HG02610 (cell line): ENCODE measurements around the gene RAG2.

Experiments used
- ATAC-seq: cut with Tn5 transposase; IDR thresholded peaks from one replicate; pipeline ENCODE4 v1.9.1; 2021; ENCODE audit warnings: mild to moderate bottlenecking, moderate library complexity; ENCODE audit not compliant: unreplicated experiment

Gene RAG2

GRCh38 chr11:36598051-36598450 is at the start of gene RAG2:
Gene RAG2 (minus strand): TSS chr11:36598236. CDS start chr11:36594168, 4,068 bp downstream.
- no peak for ATAC-seq

- ATAC-seq: no peak
These were observed 40.5 kb upstream of the RAG2 start for GRCh38 chr11:36638556-36638955.

GRCh38 chr11:36635066-36635862 is 37.2 kb upstream of the RAG2 start:
- no peak for ATAC-seq

- peak; percentile 86 for ATAC-seq
These were observed 33.7 kb upstream of the RAG2 start for GRCh38 chr11:36631774-36632173.

- no peak for ATAC-seq
These were observed 30.8 kb upstream of the RAG2 start for GRCh38 chr11:36628765-36629244.

GRCh38 chr11:36628141-36628540 is 30.1 kb upstream of the RAG2 start:
- ATAC-seq: no peak

- no peak for ATAC-seq
These were observed 29.4 kb upstream of the RAG2 start for GRCh38 chr11:36627471-36627870.

- no peak for ATAC-seq
These were observed 29.0 kb upstream of the RAG2 start for GRCh38 chr11:36627006-36627405.

- ATAC-seq: no peak
These were observed 25.5 kb upstream of the RAG2 start for GRCh38 chr11:36623494-36623893.

GRCh38 chr11:36622431-36623136 is 24.5 kb upstream of the RAG2 start:
- peak; percentile 56 for ATAC-seq

GRCh38 chr11:36620246-36620645 is 22.2 kb upstream of the RAG2 start:
- ATAC-seq: no peak

DNA sequence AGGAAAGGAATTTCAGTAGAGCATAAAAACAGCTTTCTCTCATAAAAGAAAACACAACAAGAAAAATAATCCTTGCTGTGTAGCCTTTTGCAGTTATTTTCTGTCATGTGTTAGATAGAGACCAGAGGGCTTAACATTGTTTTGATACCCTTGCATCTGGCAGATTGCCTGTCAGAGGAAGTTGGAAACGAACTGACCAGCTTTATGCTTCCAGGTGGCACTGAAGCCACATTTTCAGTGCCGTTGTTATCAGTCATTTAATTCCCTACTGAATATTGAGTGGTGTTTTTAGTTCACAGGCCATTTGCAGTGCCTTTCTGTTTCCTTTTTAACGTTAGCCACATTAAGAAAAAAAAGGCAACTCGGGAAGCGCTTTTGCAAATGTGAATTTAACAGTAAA is 21.5 kb upstream of the RAG2 start:
- no peak for ATAC-seq

DNA sequence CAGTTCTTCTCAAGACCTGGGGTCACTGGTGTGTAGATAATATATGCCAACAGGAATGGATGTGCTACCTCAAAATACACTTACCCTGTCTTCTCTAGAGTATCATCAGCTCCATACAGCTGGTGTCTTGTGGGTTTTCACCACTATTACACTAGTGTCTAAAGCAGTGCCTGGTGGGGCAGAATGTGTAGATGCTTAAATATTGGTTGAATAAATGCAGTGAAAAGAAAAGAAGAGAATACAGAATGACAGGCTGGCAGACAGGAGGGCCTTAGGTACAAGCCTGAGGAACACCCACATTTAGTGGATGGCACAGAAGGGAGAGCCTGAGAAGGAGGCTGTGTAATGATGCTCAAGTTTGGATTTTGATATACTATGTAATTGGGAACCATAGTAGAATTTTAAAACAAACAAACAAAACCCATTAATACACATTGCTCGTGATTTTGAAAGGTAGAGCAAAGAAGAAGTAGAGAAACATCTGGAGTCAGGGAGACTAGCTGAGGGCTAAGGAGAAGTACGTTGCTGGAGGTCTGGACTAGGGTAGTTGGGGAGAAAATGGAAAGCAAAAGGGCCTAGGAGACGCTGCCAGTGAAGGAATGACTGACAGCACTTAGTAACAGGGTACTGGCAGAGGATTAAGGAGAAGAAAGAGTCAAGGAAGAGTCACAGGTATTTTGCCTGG is 20.5 kb upstream of the RAG2 start:
- no peak for ATAC-seq

- ATAC-seq: no peak
These were observed 19.7 kb upstream of the RAG2 start for GRCh38 chr11:36617543-36618362.

DNA sequence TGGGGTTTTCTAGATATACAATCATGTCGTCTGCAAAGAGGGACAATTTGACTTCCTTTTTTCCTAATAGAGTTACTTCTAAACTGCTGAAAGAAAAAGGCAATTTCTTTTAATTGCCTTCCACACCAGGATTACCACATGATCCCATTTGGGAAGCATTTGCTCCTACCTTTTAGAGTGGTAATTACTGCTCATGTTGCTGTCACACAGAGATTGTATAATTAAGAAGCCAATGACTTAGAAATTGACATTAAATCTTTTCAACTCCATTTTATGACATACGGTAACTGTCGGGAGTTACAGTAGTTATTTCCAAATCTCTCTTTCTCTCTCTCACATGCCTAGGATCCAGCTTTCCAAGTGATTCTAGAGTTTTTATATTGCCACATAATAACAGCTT is 17.8 kb upstream of the RAG2 start:
- no peak for ATAC-seq

DNA sequence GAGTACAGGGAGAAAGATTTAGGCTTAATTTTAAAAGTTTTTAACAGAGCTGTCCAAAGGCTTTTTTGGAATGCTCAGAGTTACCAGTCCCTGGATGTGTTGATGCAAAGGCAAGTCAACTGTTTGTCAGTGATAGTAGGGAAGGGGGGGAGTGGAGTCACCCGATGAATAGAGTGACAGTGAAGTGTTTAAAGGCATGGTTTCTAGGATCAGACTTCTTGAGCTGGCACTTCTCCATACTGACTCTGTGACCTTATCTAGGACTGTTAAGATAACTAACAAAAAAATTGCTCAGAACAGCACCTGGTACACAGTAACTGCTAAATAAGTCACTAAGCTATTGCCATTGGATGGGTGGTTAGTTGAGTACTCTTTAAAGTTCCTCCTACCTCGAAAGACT is 11.3 kb upstream of the RAG2 start:
- no peak for ATAC-seq

DNA sequence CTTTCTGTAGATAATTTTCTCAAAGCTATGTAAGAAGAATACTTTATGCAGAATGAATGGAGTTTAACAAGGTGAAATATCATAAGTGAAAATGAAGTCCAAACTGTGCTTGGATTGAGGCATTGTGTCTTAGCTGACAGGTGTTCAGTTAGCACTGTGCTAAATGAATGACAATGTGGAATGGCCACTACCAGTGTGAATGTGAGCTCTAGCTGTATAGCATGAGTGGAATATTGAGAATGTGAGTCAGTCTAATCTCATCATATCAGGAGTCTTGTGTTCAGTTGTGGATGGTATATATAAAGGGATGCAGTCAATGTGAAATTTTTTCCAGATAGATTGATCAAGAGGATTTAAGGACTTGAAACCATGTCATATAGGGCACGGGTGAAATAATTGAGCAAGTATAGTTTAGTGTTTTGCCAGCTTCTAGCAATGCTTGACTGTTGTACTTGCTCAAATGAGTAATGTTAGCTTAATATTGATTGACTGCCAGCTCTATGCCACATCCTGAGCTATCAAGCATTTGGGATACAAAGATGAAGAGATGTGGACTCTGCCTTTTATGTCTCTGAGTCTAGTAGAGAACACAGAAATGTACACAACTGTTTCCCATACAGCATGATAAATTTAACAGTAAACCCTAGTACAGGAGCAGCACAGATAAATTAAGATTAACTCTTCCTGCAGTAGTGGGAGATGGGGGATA is 10.6 kb upstream of the RAG2 start:
- no peak for ATAC-seq

DNA sequence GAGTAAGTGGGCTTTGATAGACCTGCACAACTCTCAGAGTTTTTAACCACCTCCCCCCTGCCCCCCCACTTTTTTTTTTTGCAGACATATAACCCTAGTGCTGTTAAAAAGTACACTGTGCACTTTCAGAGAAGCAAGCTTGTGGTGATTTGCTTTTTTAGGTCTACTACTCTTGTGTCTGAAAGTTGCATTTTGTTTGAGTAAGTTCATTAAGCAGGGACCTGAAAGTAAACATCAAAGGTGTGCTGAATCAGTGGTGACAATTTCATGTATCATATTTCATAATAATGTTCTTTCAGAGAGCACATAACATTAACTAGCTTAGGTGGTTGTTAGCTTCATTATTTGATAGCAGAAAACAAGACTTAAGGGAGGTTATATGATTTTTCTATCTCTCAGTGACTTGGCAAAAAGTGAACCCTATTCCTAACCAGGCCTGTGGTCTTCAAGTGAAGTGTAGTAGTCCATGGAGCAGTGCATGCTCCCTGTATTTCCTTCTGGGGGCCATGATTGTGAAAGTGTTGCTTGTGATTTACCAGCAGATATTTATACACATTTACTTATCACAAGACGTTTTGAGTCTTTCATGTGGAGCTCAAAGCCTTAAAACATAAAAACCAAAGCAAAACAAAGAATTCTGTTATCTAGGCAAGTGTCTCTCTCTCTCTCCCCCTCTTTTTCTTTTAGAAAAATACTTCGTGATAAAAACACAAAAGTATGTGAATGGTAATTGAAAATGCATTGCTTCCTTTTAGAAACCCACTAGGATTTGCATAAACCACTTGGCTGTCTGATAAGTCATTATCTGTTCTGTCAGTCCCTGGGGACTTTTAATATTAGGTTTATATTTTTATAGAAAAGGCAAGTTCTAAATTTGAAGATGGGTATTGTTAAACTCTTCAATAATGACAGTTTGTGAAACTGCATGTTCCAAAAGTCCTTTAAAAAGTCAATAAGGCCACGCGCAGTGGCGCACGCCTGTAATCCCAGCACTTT is 7.5 kb upstream of the RAG2 start:
- ATAC-seq: no peak

DNA sequence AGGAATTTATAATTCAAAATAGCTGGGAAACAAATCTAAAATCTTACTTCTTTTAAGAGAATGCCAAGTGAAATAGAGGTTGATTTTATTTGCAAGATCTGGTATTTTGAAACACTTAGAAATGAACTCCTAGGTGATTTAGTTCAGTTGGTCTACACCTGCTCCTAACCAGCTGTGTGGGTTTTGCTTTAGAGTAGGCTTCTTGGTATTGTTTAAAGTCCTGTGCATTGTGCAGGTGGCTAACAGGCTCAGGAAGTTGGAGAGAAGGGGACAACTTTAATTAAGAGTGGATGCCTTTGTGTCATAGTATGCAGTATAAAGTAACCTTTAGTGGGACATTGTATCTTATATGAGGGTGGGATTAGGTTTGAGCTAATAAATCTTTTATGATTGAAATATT is 4.1 kb upstream of the RAG2 start:
- no peak for ATAC-seq
